Smooth muscle cell (in vitro differentiated cells): ENCODE data around the gene TPR. TPM values are rescaled to one million over a fixed set of nuclear protein-coding genes. Genes with fewer than 3 reads are reported as not detected.

ENCODE experiments used
- DNase-seq: peaks from one replicate; lab custom pipeline; 2025; ENCODE audit not compliant: unreplicated experiment; lab: John Stamatoyannopoulos, UW
- H2AFZ ChIP-seq: fragments of 200-600 bp; sonication (generic); 2 replicates; pipeline ENCODE4 v1.6.0; 2016; ENCODE audit warnings: antibody characterized with exemption, low read depth, mild to moderate bottlenecking
- H3F3A ChIP-seq: fragments of 200-600 bp; sonication (generic); 2 replicates; pipeline ENCODE4 v1.6.0; 2017; ENCODE audit warnings: antibody characterized with exemption, low read depth
- H3K27ac ChIP-seq: fragments of 200-600 bp; sonication (generic); 2 replicates; pipeline ENCODE4 v1.5.1; 2016; ENCODE audit warnings: low read depth, mild to moderate bottlenecking
- H3K27me3 ChIP-seq: fragments of 200-600 bp; sonication (generic); 2 replicates; pipeline ENCODE4 v1.6.1; 2016; ENCODE audit warnings: low read depth, mild to moderate bottlenecking
- H3K36me3 ChIP-seq: fragments of 200-600 bp; sonication (generic); 2 replicates; pipeline ENCODE4 v1.5.1; 2016; ENCODE audit warnings: low read depth
- H3K4me1 ChIP-seq: fragments of 200-600 bp; sonication (generic); 2 replicates; pipeline ENCODE4 v1.5.1; 2016; ENCODE audit warnings: low read depth
- H3K4me2 ChIP-seq: fragments of 200-600 bp; sonication (generic); 2 replicates; pipeline ENCODE4 v1.6.0; 2016; ENCODE audit warnings: mild to moderate bottlenecking
- H3K4me3 ChIP-seq: fragments of 200-600 bp; sonication (generic); 2 replicates; pipeline ENCODE4 v1.5.1; 2016; ENCODE audit warnings: mild to moderate bottlenecking
- H3K79me2 ChIP-seq: fragments of 200-600 bp; sonication (generic); 2 replicates; pipeline ENCODE4 v1.6.0; 2016; ENCODE audit warnings: low read depth, mild to moderate bottlenecking
- H3K9ac ChIP-seq: fragments of 200-600 bp; sonication (generic); 2 replicates; pipeline ENCODE4 v1.6.0; 2016; ENCODE audit warnings: low read depth
- H3K9me3 ChIP-seq: fragments of 200-600 bp; sonication (generic); replicated peaks from 2 replicates; pipeline ENCODE4 v1.5.1; 2016; ENCODE audit warnings: low read depth
- H4K20me1 ChIP-seq: fragments of 200-600 bp; sonication (generic); 2 replicates; pipeline ENCODE4 v1.6.0; 2016; ENCODE audit warnings: low read depth
- WGBS: methylation state at CpG from one replicate; pipeline ENCODE4 v1.1.7; 2016; ENCODE audit warnings: low lambda C conversion rate; 5-methylcytosine and 5-hydroxymethylcytosine counted together
- polyA plus RNA-seq: library from polyadenylated mRNA; unstranded; fragments of >200 nt; fragmentation: Nextera tagmentation; extraction: Ambion mirVana; gene quantifications from 2 replicates; pipeline ENCODE4 v1.2.1, GENCODE V29; 2016
- total RNA-seq: library from RNA; depleted of rRNA; stranded (reverse); fragments of >200 nt; gene quantifications from 2 replicates; pipeline ENCODE4 v1.2.3, GENCODE V29; 2014
- TF ChIP-seq, protein P1 (sequence below): fragments of 200-600 bp; sonication (generic); IDR thresholded peaks from 2 replicates; pipeline ENCODE4 v1.5.1; 2017; ENCODE audit warnings: borderline replicate concordance, mild to moderate bottlenecking, antibody characterized with exemption; ENCODE audit not compliant: insufficient read depth, poor library complexity, severe bottlenecking

Gene TPR
- total and polyA plus RNA-seq, 2 experiments from 2014 or later, result 43.9 to 61.8 TPM

DNA sequence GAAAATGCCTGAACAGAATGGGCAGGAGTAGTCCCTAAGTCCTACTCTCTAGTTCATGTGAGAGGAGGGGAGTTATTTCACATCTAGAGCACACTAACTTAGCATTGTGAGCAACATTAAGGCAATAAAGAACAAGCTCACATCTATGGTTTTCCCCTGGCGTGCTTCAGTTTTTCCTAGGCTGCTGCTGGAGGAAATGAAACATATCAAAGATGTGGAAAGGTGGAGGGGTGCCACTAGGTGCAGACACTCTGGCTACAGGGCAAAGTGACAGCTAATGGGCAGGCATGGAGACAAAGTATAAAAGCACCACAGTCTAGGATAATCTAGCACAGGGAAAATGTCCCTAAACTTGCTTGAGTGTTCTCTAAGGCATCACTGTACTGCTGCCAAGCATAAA lies 82.2 kb downstream of the TPR start:
- H3K36me3 ChIP-seq, result no peaks in the 10 kb centered on the region
- no peaks in the 10 kb centered on the region for H3K79me2 ChIP-seq
- H3K4me1 ChIP-seq, result no peaks in the 10 kb centered on the region
- no peaks in the 10 kb centered on the region for H3K9me3 ChIP-seq
- no peak for DNase-seq
- H3K9ac ChIP-seq, result no peak overlapping the region
- no peaks in the 10 kb centered on the region for H3K27me3 ChIP-seq
- H3K4me3 ChIP-seq, result no peak overlapping the region
- H3K4me2 ChIP-seq, result no peak overlapping the region
- H3F3A ChIP-seq, result no peaks in the 10 kb centered on the region
- no peak overlapping the region for H3K27ac ChIP-seq
- 79% methylated on average over 1 of the region's 1 CpG for WGBS
- TF ChIP-seq, protein P1, sequence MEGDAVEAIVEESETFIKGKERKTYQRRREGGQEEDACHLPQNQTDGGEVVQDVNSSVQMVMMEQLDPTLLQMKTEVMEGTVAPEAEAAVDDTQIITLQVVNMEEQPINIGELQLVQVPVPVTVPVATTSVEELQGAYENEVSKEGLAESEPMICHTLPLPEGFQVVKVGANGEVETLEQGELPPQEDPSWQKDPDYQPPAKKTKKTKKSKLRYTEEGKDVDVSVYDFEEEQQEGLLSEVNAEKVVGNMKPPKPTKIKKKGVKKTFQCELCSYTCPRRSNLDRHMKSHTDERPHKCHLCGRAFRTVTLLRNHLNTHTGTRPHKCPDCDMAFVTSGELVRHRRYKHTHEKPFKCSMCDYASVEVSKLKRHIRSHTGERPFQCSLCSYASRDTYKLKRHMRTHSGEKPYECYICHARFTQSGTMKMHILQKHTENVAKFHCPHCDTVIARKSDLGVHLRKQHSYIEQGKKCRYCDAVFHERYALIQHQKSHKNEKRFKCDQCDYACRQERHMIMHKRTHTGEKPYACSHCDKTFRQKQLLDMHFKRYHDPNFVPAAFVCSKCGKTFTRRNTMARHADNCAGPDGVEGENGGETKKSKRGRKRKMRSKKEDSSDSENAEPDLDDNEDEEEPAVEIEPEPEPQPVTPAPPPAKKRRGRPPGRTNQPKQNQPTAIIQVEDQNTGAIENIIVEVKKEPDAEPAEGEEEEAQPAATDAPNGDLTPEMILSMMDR, result no peak
- no peaks in the 10 kb centered on the region for H4K20me1 ChIP-seq
- no peak overlapping the region for H2AFZ ChIP-seq

DNA sequence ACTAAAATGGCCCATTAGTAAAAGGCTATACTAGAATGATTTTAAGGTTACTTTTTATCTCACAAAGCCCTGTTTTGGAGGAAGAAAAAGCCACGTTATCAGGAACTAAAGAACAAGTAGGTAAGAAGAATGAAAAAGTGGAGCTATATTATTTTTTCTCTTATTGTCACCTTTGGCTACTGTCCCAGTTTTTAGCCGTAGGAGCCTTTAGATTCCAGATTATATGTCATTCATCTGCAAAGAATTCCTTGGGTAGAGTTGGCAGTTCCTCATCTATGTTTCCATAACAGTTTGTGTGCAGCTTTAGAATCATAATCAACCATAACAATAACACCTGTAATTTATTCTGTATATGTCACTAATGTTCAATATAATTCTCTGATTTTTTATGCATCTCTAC lies 83.8 kb downstream of the TPR start:
- Histone ChIP-seq H3K36me3 (no peaks in the 10 kb centered on the region), H3K4me1 (no peaks in the 10 kb centered on the region), H2AFZ (no peak overlapping the region), H3K4me2 (no peak overlapping the region), H3K27ac (no peak overlapping the region), H3K79me2 (no peaks in the 10 kb centered on the region), H3K9me3 (no peaks in the 10 kb centered on the region), H3K9ac (no peak overlapping the region), H4K20me1 (no peaks in the 10 kb centered on the region), H3K4me3 (no peak overlapping the region), H3K27me3 (no peaks in the 10 kb centered on the region), H3F3A (no peaks in the 10 kb centered on the region)
- no peak for DNase-seq
- TF ChIP-seq, protein P1, result no peak
- 89% methylated on average over 2 of the region's 2 CpGs for whole genome bisulfite sequencing

DNA sequence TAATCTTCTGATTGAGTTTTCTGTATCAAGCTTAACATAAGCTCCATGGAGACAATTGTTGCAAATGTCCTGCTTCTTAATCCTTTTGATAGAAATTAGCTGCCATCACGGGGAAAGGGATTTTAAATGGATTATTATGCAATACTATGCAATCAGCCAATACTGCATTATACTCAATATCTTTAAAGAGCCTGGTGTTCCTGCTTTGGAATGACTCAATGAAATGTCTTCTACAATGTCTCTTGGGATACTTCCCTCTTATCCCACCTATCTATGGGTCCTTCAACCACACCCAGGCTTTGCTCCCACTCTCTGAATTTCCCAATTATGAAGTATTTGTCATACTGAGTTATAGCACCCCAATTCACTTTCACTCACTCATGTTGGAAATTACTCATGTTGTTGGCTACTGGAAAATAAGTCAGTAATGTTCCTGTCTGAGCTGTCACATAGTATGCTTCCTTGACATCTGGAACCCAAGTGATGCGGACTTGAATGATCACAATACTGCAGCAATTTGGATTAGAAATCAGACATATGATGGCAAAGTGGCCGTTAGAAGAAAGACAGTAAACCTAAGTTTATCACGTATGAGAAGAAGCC lies 85.0 kb downstream of the TPR start:
- Histone ChIP-seq H3K4me1 (no peaks in the 10 kb centered on the region), H2AFZ (no peak overlapping the region), H3K79me2 (no peaks in the 10 kb centered on the region), H3K27ac (no peak overlapping the region), H3K27me3 (no peaks in the 10 kb centered on the region), H3F3A (no peaks in the 10 kb centered on the region), H3K4me3 (no peak overlapping the region), H3K36me3 (no peaks in the 10 kb centered on the region), H4K20me1 (no peaks in the 10 kb centered on the region), H3K4me2 (no peak overlapping the region), H3K9ac (no peak overlapping the region), H3K9me3 (no peaks in the 10 kb centered on the region)
- DNase-seq, result no peak
- TF ChIP-seq, protein P1, result no peak
- WGBS, result 92% methylated on average over 4 of the region's 4 CpGs
